ENCODE measurements around the gene CD6.

The CD6 gene

DNA sequence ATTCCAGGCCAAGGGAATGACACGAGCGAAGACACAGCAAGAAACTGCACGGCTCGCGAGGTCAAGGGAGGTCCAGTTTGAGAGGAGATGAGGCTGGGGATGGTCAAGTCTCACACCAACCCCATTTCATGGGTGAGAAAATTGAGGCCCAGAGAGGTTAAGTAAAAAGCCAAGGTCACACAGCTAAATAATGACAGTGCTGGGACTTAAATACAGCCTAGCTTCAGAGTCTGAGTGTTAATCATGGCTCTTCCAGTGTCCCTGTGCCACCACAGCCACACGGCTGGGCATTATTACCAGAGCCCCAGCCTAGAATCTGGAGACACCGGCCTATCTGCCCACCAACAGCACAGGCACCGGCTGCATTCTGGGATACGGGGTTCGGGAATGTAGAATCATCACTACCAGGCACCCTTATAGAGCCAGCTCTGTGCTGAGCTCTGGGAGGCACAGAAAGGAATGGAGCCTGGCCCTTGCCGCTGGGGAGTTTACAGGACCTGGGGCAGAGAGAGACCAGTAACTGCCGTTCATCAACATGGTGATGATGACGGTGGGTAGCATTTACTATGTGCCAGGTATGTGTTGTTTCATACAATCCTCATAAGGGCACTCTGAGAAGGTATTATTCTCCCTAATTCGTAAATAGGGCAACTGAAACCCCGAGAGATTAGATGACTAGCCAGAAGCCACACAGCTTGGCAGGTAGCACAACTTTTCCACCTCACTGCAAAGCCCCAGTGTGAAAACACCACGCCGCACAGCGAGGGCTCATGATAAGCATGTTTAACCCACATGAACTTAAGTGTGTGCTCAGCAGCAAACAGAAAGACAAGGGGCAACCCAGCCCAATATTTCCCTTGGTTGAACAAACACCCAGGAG lies 51.8 kb downstream of the CD6 start:
- TF ChIP-seq, protein P1, sequence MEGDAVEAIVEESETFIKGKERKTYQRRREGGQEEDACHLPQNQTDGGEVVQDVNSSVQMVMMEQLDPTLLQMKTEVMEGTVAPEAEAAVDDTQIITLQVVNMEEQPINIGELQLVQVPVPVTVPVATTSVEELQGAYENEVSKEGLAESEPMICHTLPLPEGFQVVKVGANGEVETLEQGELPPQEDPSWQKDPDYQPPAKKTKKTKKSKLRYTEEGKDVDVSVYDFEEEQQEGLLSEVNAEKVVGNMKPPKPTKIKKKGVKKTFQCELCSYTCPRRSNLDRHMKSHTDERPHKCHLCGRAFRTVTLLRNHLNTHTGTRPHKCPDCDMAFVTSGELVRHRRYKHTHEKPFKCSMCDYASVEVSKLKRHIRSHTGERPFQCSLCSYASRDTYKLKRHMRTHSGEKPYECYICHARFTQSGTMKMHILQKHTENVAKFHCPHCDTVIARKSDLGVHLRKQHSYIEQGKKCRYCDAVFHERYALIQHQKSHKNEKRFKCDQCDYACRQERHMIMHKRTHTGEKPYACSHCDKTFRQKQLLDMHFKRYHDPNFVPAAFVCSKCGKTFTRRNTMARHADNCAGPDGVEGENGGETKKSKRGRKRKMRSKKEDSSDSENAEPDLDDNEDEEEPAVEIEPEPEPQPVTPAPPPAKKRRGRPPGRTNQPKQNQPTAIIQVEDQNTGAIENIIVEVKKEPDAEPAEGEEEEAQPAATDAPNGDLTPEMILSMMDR (IDR thresholded peaks at IDR 0.05; ENCODE audit: low read depth, low read length) = no peak
- no peak for DNase-seq (ENCODE audit: low read depth, low spot score)
- H3K4me3 ChIP-seq (ENCODE audit: low read depth, low read length) = no peak overlapping the region
- in situ Hi-C loops (cut with HindIII; ENCODE audit: low sequenced_read_pairs) = no loop called here

DNA sequence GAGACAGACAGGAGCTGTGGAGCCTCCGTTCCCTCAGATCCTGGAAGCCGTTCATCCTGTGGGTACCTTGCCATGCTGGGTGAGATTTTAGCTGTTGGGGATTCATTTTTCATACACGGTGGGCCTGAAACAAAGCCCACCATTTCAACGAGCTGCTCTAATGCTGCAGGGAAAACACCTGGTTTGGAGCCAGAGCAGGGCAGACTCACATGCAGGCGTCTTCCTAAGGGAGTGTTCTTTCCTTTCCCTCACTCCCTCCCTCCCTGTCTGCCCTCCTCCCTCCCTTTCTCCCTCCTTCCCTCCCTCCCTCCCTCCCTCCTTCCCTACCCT lies 52.5 kb downstream of the CD6 start:
- no peak for DNase-seq (ENCODE audit: low read depth, low spot score)
- TF ChIP-seq, protein P1 (IDR thresholded peaks at IDR 0.05; ENCODE audit: low read depth, low read length) = no peak
- H3K4me3 ChIP-seq (ENCODE audit: low read depth, low read length) = no peak overlapping the region
- in situ Hi-C loops (cut with HindIII; ENCODE audit: low sequenced_read_pairs) = no loop called here

DNA sequence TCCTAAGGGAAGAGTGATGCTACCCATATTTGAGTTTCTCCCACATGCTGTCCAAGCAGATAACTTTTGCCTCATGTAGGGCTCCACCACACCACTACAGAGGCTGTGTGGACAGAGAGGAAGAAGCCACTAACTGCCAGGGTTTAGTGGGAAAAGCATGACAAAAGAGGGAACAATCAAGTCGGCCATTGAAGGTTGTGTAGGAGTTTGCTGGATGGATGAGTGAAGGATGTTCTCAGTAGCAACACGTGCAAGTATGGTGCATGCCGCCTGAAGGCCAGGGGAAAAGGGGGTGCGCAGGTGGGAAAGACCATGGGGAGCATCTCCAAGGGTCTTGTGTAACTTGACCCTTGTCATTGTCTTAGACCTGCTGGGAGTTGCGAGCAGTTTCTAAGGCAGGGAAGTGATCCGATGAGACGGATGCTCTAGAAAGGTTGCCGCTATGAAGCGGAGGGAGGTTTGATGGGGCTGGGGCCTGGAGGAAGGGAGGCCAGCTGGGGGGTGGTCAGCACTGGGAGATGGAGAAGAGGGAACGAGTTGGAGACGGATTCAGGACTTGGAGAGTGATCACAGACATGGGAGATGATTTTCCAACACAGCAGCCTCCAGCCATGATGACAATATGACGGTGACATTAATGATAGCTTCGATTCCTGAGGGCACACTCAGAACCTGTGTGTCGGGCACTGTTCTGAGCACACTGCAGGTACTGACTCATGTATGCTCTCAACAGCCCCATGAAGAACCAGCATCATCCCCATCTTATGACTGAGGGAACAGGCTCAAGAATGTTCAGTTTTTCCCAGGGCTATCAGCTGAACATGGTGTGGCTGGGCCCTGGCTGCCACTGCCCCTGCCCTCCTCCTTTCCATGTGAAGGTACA lies 53.7 kb downstream of the CD6 start:
- in situ Hi-C loops (cut with HindIII; ENCODE audit: low sequenced_read_pairs) = no loop called here
- H3K4me3 ChIP-seq (ENCODE audit: low read depth, low read length) = no peak overlapping the region
- no peak for DNase-seq (ENCODE audit: low read depth, low spot score)
- TF ChIP-seq, protein P1 (IDR thresholded peaks at IDR 0.05; ENCODE audit: low read depth, low read length) = no peak

DNA sequence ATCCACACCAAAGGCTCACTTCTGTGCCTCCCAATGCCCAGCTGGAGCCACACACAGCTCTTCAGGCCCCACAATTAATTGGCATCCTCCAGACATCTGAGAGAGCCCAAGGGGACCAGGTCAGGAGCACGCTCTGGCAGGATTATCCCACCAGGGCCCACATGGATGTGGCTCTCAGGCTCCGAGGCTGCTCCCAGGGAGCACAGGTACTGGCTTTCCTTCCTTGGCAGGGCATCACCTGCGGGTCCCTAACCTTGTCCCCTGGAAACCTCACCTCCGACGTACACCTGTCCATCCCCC lies 54.3 kb downstream of the CD6 start:
- TF ChIP-seq, protein P1 (IDR thresholded peaks at IDR 0.05; ENCODE audit: low read depth, low read length) = no peak
- H3K4me3 ChIP-seq (ENCODE audit: low read depth, low read length) = no peak overlapping the region
- no peak for DNase-seq (ENCODE audit: low read depth, low spot score)
- in situ Hi-C loops (cut with HindIII; ENCODE audit: low sequenced_read_pairs) = no loop called here

DNA sequence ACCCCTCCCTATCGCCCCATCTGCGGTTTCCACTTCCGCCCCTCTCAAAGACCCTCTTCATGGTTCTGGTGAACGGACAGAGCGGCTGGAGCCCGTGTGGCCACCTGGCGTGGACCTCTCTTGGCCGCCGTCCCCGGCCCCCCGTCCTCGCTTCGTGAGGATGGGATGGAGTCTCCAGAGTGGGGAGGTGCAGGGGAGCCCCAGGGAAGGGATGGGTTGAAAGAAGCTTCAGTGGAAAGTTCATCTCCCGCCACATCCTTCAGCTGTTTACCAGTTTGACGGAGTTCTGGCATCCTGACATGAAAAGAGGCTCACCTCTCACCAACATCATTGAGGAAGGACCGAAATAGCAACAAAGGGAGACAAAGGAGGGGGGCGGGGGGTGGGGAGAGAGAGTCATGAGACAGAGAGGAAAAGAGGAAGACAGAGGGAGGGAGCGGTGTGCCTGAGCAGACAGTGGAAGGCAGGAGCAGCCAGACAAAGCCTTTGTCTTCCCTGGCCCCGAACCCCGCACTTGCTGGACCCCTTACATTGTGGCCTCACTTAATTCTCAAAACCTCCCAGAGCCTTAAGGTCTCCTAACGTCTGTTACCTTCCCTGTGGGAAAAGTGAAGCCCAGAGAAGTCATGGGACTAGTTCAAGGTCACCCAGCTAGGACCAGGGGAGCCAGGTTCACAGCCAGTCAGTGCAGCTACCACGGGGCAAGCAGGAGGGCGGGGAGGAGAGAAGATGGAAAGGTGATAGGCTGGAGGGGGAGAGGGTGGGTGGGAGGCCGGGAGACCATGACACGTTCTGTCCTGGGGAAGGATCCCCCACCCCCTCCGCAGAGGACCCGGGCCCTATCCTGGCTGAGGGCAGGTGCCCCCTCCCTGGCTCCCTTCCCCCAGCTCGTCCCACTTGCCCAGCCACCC lies 54.9 kb downstream of the CD6 start:
- in situ Hi-C loops (cut with HindIII; ENCODE audit: low sequenced_read_pairs) = no loop called here
- TF ChIP-seq, protein P1 (IDR thresholded peaks at IDR 0.05; ENCODE audit: low read depth, low read length) = no peak
- no peak overlapping the region for H3K4me3 ChIP-seq (ENCODE audit: low read depth, low read length)
- no peak for DNase-seq (ENCODE audit: low read depth, low spot score)
